Activated CD8-positive, alpha-beta memory T cell treated with anti-CD3 and anti-CD28 coated beads, Interleukin-2, amount 10 ng/mL, durations not matched to agents 7 days and 5 days (primary cell): ENCODE measurements around the gene NFXL1. TPM values are rescaled to one million over a fixed set of nuclear protein-coding genes. Genes with fewer than 3 reads are reported as not detected.

Source experiments
- ATAC-seq: fragments of 150-1000 bp; cut with Tn5 transposase; one replicate; pipeline ENCODE4 v1.10.0; 2021; ENCODE audit warnings: moderate library complexity
- CTCF ChIA-PET: fragments of 350-600 bp; sonication (Branson Sonifier 250); formaldehyde crosslinking; loops from one replicate; lab custom pipeline; 2021; ENCODE audit warnings: antibody characterized with exemption; lab: Charles Lee
- DNase-seq: peaks from one replicate; pipeline ENCODE4 v3.0.0-alpha.2; 2020
- H3K27ac Mint-ChIP-seq: one replicate; pipeline ENCODE4 v1.8.0; 2021; ENCODE audit warnings: mild to moderate bottlenecking, mixed read lengths
- H3K27me3 Mint-ChIP-seq: one replicate; pipeline ENCODE4 v1.8.0; 2021; ENCODE audit warnings: mixed read lengths
- H3K36me3 Mint-ChIP-seq: one replicate; pipeline ENCODE4 v1.8.0; 2021; ENCODE audit warnings: mild to moderate bottlenecking, mixed read lengths
- H3K4me1 Mint-ChIP-seq: one replicate; pipeline ENCODE4 v1.8.0; 2021; ENCODE audit warnings: mixed read lengths
- H3K4me3 Mint-ChIP-seq: one replicate; pipeline ENCODE4 v1.8.0; 2021; ENCODE audit warnings: mild to moderate bottlenecking, moderate library complexity, mixed read lengths
- H3K9me3 Mint-ChIP-seq: one replicate; pipeline ENCODE4 v1.8.0; 2022; ENCODE audit warnings: low read depth, mixed read lengths
- total RNA-seq, 2 experiments: library from RNA; stranded (reverse); gene quantifications; one replicate each; pipeline ENCODE4 v1.2.3, GENCODE V29; 2021

NFXL1 gene
- total RNA-seq, 2 experiments from 2014 or later, result 9.5 to 10.5 TPM

DNA sequence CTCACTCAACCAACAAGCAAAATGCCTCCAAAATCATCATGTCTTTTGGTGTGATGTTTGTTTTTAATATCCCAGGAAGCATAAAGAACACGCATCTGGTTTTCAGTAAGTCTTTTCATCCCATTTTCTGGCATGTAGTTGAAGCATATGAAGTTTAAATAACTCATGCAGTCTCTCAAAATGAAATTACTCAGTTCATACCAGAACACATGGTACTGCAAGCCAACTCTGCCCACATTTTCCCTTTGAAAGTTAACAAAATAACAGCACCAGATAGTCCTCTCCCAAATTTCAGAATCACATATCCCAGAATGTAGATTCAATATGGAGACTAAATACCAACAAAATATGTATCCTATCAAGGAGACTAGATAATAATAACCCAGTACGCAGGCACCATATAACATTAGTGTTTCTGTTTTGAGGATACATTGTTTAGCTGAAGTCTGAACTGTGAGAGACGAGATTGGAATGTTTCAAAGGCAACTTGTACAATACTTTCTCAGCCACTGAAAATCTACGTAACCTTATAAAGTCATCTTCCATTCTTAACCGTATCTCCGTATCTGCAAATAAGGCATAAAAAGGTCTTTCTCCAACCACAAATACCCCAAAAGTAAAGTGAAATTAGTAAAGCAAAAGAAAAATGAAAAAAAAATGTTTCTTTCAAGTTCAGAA lies 99.6 kb downstream of the NFXL1 start:
- peaks cover 58% of the 10 kb centered on the region for H3K27me3 Mint-ChIP-seq
- H3K36me3 Mint-ChIP-seq, result peaks cover 3% of the 10 kb centered on the region
- ATAC-seq (no peak), DNase-seq (no peak)
- peaks cover 5% of the 10 kb centered on the region for H3K4me1 Mint-ChIP-seq
- H3K9me3 Mint-ChIP-seq, result no peaks in the 10 kb centered on the region
- no peak overlapping the region for H3K27ac Mint-ChIP-seq
- no peak overlapping the region for H3K4me3 Mint-ChIP-seq
- CTCF ChIA-PET, result no interaction called here

DNA sequence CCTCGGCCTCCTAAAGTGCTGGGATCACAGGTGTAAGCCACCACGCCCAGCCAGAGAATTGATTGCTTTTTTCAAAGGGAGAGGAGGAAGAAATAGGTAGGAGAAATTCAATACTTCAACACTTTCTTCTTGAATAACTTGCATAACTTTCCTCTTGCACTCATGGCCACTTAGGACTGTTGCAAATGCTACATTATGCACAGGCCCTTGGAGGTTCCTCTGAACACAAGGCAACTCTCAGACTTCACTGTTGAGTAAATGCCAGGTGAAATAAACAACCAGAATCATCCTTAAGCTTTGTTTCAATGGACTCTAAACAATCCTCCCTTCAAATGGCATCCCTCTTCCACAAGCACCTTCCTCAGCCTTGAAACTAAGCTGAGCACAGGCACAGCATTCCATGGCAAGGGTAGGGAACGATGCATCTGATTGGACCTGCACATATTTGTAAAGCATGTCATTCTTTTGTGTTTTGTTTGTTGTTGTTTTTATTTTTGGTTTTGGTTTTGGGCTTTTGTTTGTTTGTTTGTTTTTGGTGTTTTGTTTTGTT lies 104.7 kb downstream of the NFXL1 start:
- Mint-ChIP-seq H3K4me1 (no peaks in the 10 kb centered on the region), H3K36me3 (no peaks in the 10 kb centered on the region), H3K9me3 (no peaks in the 10 kb centered on the region), H3K27me3 (peaks cover 27% of the 10 kb centered on the region), H3K27ac (no peak overlapping the region), H3K4me3 (no peak overlapping the region)
- CTCF ChIA-PET, result no interaction called here
- DNase-seq (no peak), ATAC-seq (no peak)

DNA sequence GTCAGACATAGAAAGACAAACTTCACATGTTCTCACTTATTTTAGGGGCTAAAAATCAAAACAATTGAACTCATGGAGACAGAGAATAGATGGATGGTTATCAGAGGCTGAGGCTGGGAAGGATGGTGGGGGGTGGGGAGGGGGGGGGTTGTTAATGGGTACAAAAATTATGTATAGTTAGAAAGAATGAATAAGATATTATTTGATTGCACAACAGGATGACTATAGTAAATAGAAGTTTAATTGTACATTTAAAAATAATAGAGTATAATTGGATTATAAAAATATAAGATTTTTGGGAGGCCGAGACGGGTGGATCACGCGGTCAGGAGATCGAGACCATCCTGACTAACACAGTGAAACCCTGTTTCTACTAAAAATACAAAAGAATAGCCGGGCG lies 109.8 kb downstream of the NFXL1 start:
- ATAC-seq, result no peak
- Mint-ChIP-seq H3K27me3 (no peaks in the 10 kb centered on the region), H3K4me1 (no peaks in the 10 kb centered on the region), H3K36me3 (peaks cover 2% of the 10 kb centered on the region), H3K4me3 (no peak overlapping the region), H3K9me3 (no peaks in the 10 kb centered on the region), H3K27ac (no peak overlapping the region)
- CTCF ChIA-PET, result no interaction called here
- DNase-seq, result no peak

DNA sequence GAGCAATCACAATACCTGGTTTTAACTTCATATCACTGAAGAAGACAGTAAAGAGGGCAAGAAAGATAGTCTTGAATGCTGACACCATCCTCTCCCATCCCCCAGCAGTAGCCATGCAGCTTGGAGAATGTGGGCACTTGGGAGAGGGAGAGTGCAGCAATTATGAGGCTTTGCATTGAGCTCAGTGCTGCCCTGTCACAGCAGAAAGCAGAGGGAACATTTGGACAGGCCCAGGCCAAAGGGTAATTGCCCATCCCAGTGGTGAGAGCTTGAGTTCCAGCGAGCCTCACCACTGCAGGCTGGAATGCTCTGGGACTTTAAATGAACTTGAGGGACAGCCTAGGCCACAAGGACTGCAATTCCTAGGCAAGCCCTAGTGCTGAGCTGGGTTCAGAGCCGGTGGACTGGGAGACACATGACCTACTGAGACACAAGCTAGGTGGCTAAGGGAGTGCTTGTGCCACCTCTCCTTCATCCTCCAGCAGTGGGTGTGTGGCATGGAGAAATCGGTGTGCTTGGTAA lies 112.8 kb downstream of the NFXL1 start:
- no peaks in the 10 kb centered on the region for H3K9me3 Mint-ChIP-seq
- DNase-seq (no peak), ATAC-seq (no peak)
- H3K27ac Mint-ChIP-seq, result no peak overlapping the region
- peaks cover 2% of the 10 kb centered on the region for H3K36me3 Mint-ChIP-seq
- H3K4me3 Mint-ChIP-seq, result no peak overlapping the region
- no peaks in the 10 kb centered on the region for H3K27me3 Mint-ChIP-seq
- CTCF ChIA-PET, result no interaction called here
- no peaks in the 10 kb centered on the region for H3K4me1 Mint-ChIP-seq

DNA sequence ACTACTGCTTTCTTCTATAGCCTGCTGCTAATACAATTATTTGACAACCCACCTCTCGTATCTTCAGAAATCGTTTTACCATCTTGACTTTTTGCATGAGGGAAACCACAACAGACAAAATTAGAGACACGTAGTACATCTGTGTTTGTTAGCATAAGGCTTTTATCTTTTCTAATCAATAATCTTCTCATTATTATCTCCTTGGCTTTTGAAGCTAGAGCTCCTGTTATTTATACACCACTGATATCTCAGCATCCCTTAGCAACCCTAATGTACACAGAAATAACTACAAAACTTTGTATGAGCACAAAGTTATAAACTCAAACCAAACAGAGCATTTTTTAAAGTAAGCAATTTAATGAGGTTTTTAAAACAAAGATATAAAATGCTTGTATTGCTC lies 116.2 kb downstream of the NFXL1 start:
- no peak for ATAC-seq
- H3K4me1 Mint-ChIP-seq, result no peaks in the 10 kb centered on the region
- no peak for DNase-seq
- H3K9me3 Mint-ChIP-seq, result no peaks in the 10 kb centered on the region
- no peaks in the 10 kb centered on the region for H3K36me3 Mint-ChIP-seq
- peaks cover 9% of the 10 kb centered on the region for H3K27me3 Mint-ChIP-seq
- no peak overlapping the region for H3K4me3 Mint-ChIP-seq
- CTCF ChIA-PET, result no interaction called here
- no peak overlapping the region for H3K27ac Mint-ChIP-seq

Other genes starting within 250 kb of the NFXL1 start
- gene CORIN, start 76.5 kb downstream of the NFXL1 start, total RNA-seq, result not detected
- not detected for gene CNGA1, start 102.1 kb upstream of the NFXL1 start, total RNA-seq
- gene NIPAL1, start 102.2 kb upstream of the NFXL1 start, total RNA-seq, result 1 to 10 TPM in 1 of 2 experiments, under 1 TPM in 1; 0.35 to 1.4 TPM
- 10 to 100 TPM; 21.2 to 24.0 TPM for gene TXK, start 219.7 kb upstream of the NFXL1 start, total RNA-seq